Peyer's patch (tissue), 4 donors: ENCODE results near the gene PTS. TPM values are rescaled to one million over a fixed set of nuclear protein-coding genes. Genes with fewer than 3 reads are reported as not detected.
"Not testable (repeated sequence)": the region's sequence is repeated elsewhere in the genome, so short reads cannot be mapped to it uniquely, and the experiment has no call there.

Source experiments
- DNase-seq, 3 donors: peaks; one replicate each; pipeline ENCODE4 v3.0.0-alpha.2; 2017 to 2019
- H3K27ac ChIP-seq, 4 donors: fragments of 200-600 bp; sonication (generic); one replicate each; pipeline ENCODE4 v1.5.1; 2016 to 2019
- H3K27me3 ChIP-seq, 2 donors: fragments of 200-600 bp; sonication (generic); one replicate each; pipeline ENCODE4 v1.5.1; 2019
- H3K36me3 ChIP-seq, 3 donors: fragments of 200-600 bp; sonication (generic); one replicate each; pipeline ENCODE4 v1.5.1; 2016 to 2019
- H3K4me1 ChIP-seq, 4 donors: fragments of 200-600 bp; sonication (generic); one replicate each; pipeline ENCODE4 v1.5.1; 2016 to 2019
- H3K4me3 ChIP-seq, 4 donors: fragments of 200-600 bp; sonication (generic); 1 replicate in 3 of 4; 2 replicates in 1 of 4; pipeline ENCODE4 v1.5.1; 2016 to 2019; ENCODE audit warnings: mild to moderate bottlenecking in 1 of 4
- H3K9me3 ChIP-seq, 4 donors: fragments of 200-600 bp; sonication (generic); one replicate each; pipeline ENCODE4 v1.5.1; 2016 to 2019; ENCODE audit warnings: mild to moderate bottlenecking in 1 of 4
- POLR2A ChIP-seq, 2 donors: fragments of 450-650 bp; IDR thresholded peaks; one replicate each; pipeline ENCODE4 v1.5.1; 2017; ENCODE audit warnings: antibody characterized with exemption in 2 of 2, mild to moderate bottlenecking in 2 of 2, moderate library complexity in 2 of 2
- total RNA-seq, 4 donors: library from RNA; depleted of rRNA; stranded (reverse); fragments of >200 nt; gene quantifications; one replicate each; pipeline ENCODE4 v1.1.0, GENCODE V29; 2016
- TF ChIP-seq, protein P1 (sequence below), 6 experiments: fragments of 450-650 bp in 4 of 6; fragments of 200-600 bp in 2 of 6; sonication (generic) in 1 of 6; IDR thresholded peaks; one replicate each; pipeline ENCODE4 v1.5.1; 2017 to 2019; ENCODE audit warnings: antibody characterized with exemption in 6 of 6, mild to moderate bottlenecking in 3 of 6, moderate library complexity in 1 of 6

PTS gene
- total RNA-seq, 4 donors from 2014 or later = 15.7 to 34.3 (median 24.5) TPM

DNA sequence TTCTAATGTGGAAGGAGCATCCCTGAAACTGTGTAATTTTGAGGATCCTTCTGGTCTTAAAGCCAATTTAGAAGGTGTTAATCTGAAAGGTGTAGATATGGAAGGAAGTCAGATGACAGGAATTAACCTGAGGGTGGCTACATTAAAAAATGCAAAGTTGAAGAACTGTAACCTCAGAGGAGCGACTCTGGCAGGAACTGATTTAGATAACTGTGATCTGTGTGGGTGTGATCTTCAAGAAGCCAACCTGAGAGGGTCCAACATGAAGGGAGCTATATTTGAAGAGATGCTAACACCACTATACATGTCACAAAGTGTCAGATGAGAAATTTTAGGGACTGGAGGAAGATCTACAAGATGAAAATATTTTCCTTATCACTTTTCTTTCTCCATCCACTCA is 43.4 kb upstream of the PTS start:
- TF ChIP-seq POLR2A (IDR thresholded peaks at IDR 0.05) = no peak
- TF ChIP-seq, protein P1, sequence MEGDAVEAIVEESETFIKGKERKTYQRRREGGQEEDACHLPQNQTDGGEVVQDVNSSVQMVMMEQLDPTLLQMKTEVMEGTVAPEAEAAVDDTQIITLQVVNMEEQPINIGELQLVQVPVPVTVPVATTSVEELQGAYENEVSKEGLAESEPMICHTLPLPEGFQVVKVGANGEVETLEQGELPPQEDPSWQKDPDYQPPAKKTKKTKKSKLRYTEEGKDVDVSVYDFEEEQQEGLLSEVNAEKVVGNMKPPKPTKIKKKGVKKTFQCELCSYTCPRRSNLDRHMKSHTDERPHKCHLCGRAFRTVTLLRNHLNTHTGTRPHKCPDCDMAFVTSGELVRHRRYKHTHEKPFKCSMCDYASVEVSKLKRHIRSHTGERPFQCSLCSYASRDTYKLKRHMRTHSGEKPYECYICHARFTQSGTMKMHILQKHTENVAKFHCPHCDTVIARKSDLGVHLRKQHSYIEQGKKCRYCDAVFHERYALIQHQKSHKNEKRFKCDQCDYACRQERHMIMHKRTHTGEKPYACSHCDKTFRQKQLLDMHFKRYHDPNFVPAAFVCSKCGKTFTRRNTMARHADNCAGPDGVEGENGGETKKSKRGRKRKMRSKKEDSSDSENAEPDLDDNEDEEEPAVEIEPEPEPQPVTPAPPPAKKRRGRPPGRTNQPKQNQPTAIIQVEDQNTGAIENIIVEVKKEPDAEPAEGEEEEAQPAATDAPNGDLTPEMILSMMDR (IDR thresholded peaks at IDR 0.05) = no peak
- H3K9me3 ChIP-seq = no peaks in the 10 kb centered on the region
- H3K27ac ChIP-seq = no peak overlapping the region
- no peaks in the 10 kb centered on the region for H3K27me3 ChIP-seq
- no peak for DNase-seq
- no peak overlapping the region for H3K4me3 ChIP-seq
- no peaks in the 10 kb centered on the region for H3K36me3 ChIP-seq
- H3K4me1 ChIP-seq = no peaks in the 10 kb centered on the region

DNA sequence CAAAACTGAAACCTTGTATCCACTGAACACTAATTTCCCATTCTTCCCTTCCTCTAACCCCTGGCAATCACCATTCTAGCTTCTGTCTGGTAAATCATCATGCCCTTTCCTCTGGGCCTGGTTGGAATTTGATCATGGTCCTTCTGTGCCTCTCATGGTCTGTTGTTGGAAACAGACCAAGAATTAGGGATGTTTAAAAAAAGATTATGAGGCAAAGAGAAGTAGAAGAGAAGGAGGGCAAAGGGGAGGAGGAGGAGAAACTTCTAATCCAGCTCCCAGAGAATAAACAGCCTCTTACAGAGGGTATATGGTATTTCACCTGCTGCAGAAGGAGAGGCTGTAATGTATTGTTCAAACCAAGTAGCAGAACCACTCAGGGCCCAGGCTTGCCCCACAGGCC is 40.3 kb upstream of the PTS start:
- DNase-seq = no peak
- no peak overlapping the region for H3K4me3 ChIP-seq

DNA sequence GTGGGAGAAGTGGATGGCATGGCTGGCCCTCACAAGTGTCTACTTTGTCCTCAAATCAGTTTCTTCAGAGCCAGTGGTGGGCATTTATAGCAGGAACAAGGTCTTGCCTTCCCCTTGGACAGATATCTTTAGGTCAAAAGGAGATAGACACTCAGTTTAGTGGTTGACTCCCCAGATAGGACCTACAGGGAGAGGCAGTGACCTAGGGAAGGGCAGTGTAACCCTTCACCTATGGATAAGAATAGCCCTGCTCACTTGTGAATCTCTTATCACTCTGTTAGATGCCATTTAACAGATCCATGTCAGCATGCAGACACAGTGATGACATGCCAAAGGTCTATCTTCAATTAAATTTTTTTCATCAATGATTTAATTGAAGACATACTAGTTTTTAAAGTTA is 39.9 kb upstream of the PTS start:
- no peaks in the 10 kb centered on the region for H3K36me3 ChIP-seq
- H3K27me3 ChIP-seq = no peaks in the 10 kb centered on the region

More for the DNA sequence above, 40.3 kb upstream of the PTS start:
- Histone ChIP-seq H3K9me3 (no peaks in the 10 kb centered on the region), H3K27ac (no peak overlapping the region), H3K27me3 (no peaks in the 10 kb centered on the region), H3K4me1 (no peaks in the 10 kb centered on the region), H3K36me3 (no peaks in the 10 kb centered on the region)
- TF ChIP-seq, protein P1 (IDR thresholded peaks at IDR 0.05) = no peak
- TF ChIP-seq POLR2A (IDR thresholded peaks at IDR 0.05) = no peak

DNA sequence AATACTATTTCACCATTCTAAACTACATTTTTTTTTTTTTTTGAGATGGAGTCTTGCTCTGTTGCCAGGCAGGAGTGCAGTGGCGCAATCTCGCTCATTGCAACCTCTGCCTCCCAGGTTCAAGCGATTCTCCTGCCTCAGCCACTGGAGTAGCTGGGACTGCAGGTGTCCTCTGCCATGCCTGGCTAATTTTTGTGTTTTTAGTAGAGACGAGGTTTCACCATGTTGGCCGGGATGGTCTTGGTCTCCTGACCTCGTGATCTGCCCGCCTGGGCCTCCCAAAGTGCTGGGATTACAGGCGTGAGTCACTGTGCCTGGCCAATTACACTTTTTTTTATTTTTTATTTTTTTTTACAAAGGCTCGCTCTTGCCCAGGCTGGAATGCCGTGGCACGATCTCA is 31.1 kb upstream of the PTS start:
- not testable (repeated sequence) for H3K9me3 ChIP-seq, H3K27ac ChIP-seq, DNase-seq, H3K4me3 ChIP-seq, H3K4me1 ChIP-seq, H3K27me3 ChIP-seq, H3K36me3 ChIP-seq

More for the DNA sequence above, 39.9 kb upstream of the PTS start:
- Histone ChIP-seq H3K27ac (no peak overlapping the region), H3K4me3 (no peak overlapping the region), H3K4me1 (no peaks in the 10 kb centered on the region), H3K9me3 (no peaks in the 10 kb centered on the region)
- DNase-seq = no peak
- TF ChIP-seq, protein P1 (IDR thresholded peaks at IDR 0.05) = no peak
- no peak for TF ChIP-seq POLR2A (IDR thresholded peaks at IDR 0.05)

DNA sequence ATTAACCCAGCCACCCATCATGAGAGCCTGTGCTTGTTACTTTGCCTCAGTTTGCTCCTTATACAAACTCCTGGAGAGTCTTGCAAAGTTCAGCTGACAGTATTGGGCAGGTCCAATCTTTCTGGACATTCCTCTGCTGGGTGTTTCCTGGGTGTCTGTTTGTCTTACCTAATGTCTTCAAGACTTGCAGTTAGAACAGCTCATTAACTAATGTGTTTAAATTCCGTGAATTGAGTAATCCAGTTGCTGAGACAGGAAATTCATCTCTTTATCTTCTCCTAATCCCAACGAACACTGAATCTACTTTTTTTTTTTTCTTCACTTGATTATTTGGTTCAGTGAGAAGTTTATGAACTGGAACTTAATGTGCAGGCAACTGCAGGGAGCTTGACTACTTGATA is 30.3 kb upstream of the PTS start:
- Histone ChIP-seq H3K27ac (no peak overlapping the region), H3K4me3 (no peak overlapping the region), H3K27me3 (no peaks in the 10 kb centered on the region), H3K36me3 (no peaks in the 10 kb centered on the region), H3K4me1 (no peaks in the 10 kb centered on the region), H3K9me3 (no peaks in the 10 kb centered on the region)
- TF ChIP-seq, protein P1 (IDR thresholded peaks at IDR 0.05) = no peak
- no peak for TF ChIP-seq POLR2A (IDR thresholded peaks at IDR 0.05)
- no peak for DNase-seq

DNA sequence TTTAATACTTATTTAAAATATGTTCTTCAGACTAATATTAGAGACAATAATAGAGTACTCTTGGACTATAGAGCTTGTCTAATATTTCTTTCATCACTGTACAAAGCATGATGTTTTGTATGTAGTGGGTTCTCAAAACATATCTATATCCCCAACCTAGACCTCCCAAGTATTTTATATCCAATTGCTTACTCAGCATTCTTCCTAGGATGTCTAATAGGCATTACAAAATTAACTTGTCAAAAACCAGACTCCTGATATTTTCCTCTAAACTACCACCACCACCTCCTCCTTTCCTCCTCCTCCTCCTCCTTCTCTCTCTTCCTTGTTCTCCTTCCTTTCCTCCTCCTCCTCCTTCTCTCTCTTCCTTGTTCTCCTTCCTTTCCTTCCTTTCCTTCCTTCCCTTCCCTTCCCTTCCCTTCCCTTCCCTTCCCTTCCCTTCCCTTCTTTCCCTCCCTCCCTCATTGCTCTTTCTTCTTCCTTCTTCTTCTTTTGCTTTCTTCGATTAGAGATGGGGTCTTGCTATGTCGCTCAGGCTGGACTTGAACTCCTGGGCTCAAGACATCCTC is 29.6 kb upstream of the PTS start:
- no peaks in the 10 kb centered on the region for H3K27me3 ChIP-seq
- no peaks in the 10 kb centered on the region for H3K36me3 ChIP-seq
- TF ChIP-seq, protein P1 (IDR thresholded peaks at IDR 0.05) = no peak
- no peak for TF ChIP-seq POLR2A (IDR thresholded peaks at IDR 0.05)
- no peak overlapping the region for H3K4me3 ChIP-seq
- H3K9me3 ChIP-seq = no peaks in the 10 kb centered on the region
- no peak overlapping the region for H3K27ac ChIP-seq
- H3K4me1 ChIP-seq = no peaks in the 10 kb centered on the region
- no peak for DNase-seq

DNA sequence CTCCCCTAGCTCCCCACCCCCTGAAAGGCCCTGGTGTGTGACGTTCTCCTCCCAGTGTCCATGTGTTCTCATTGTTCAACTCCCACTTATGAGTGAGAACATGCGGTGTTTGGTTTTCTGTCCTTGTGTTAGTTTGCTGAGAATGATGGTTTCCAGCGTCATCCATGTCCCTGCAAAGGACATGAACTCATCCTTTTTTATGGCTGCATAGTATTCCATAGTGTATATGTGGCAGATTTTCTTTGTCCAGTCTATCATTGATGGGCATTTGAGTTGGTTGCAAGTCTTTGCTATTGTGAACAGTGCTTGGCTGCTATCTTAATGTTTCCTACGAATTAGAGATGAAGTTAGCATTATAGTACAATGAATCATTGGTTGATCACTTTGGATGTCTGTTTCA is 27.1 kb upstream of the PTS start:
- not testable (repeated sequence) for H3K36me3 ChIP-seq, H3K9me3 ChIP-seq, H3K4me1 ChIP-seq, H3K27ac ChIP-seq, DNase-seq, H3K27me3 ChIP-seq, H3K4me3 ChIP-seq
